Brain microvascular endothelial cell (primary cell): ENCODE results near the gene THRAP3.
"Not testable (repeated sequence)": the region's sequence is repeated elsewhere in the genome, so short reads cannot be mapped to it uniquely, and the experiment has no call there.

Source experiments
- DNase-seq: peaks from one replicate; pipeline ENCODE4 v3.0.0-alpha.2; 2020
- H3K27ac ChIP-seq: fragments of 250-450 bp; sonication (Bioruptor Pico); 2 replicates; pipeline ENCODE4 v1.5.1; 2020; ENCODE audit warnings: mild to moderate bottlenecking, moderate library complexity
- H3K27me3 ChIP-seq: fragments of 250-450 bp; sonication (Bioruptor Pico); replicated peaks from 2 replicates; pipeline ENCODE4 v1.5.1; 2020; ENCODE audit warnings: mild to moderate bottlenecking
- H3K36me3 ChIP-seq: fragments of 250-450 bp; sonication (Bioruptor Pico); replicated peaks from 2 replicates; pipeline ENCODE4 v1.5.1; 2020; ENCODE audit warnings: mild to moderate bottlenecking
- H3K4me3 ChIP-seq: 2 replicates; pipeline ENCODE4 v1.5.1; 2011; ENCODE audit warnings: low read depth, mild to moderate bottlenecking, control low read depth, low read length, moderate library complexity
- in situ Hi-C: cut with HindIII; loops from 2 replicates; pipeline ENCODE4 v1.10.0; 2017; ENCODE audit warnings: low sequenced_read_pairs, low pct_ligation_motif_present
- TF ChIP-seq, protein P1 (sequence below): IDR thresholded peaks from 2 replicates; pipeline ENCODE4 v1.5.1; 2011; ENCODE audit warnings: low read depth, mild to moderate bottlenecking, moderate library complexity, low read length, control low read depth, inconsistent platforms; ENCODE audit errors: missing control alignments

THRAP3 gene

DNA sequence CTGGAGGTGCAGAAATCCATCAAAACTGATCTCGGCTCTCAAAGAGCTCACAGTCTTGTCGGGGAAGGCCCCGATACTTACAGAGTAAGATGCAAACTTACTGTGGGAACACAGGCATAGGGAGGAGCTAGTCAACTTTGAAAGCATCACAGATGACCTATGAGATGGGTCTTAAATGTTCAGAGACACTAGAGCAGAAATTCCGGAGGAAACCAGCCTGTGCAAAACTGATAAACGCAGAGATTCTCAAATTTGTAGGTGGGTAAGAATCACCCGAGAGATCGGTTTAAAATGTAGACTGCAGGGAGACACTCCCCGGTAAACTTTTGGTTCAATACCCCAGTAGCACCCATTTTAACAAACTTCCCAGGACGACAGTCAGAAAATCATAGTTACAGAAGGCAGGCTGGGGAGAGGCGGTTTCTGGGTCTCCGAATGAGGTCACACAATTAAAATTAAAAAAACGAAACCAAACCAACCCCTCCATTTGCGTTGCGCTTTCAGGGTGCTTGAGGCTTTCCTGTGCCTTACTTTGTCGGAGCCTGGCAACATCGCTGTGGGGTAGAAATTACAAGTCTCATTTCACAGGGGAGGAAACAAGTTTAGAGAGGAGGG, 755 bp upstream of the THRAP3 start:
- Histone ChIP-seq H3K27me3 (no peaks in the 10 kb centered on the region), H3K4me3 (peak overlapping the region; percentile 74), H3K27ac (peak overlapping the region; percentile 97), H3K36me3 (peaks cover 8% of the 10 kb centered on the region)
- in situ Hi-C loops, result no loop called here
- peak; percentile 74 for DNase-seq
- TF ChIP-seq, protein P1, sequence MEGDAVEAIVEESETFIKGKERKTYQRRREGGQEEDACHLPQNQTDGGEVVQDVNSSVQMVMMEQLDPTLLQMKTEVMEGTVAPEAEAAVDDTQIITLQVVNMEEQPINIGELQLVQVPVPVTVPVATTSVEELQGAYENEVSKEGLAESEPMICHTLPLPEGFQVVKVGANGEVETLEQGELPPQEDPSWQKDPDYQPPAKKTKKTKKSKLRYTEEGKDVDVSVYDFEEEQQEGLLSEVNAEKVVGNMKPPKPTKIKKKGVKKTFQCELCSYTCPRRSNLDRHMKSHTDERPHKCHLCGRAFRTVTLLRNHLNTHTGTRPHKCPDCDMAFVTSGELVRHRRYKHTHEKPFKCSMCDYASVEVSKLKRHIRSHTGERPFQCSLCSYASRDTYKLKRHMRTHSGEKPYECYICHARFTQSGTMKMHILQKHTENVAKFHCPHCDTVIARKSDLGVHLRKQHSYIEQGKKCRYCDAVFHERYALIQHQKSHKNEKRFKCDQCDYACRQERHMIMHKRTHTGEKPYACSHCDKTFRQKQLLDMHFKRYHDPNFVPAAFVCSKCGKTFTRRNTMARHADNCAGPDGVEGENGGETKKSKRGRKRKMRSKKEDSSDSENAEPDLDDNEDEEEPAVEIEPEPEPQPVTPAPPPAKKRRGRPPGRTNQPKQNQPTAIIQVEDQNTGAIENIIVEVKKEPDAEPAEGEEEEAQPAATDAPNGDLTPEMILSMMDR, result no peak

DNA sequence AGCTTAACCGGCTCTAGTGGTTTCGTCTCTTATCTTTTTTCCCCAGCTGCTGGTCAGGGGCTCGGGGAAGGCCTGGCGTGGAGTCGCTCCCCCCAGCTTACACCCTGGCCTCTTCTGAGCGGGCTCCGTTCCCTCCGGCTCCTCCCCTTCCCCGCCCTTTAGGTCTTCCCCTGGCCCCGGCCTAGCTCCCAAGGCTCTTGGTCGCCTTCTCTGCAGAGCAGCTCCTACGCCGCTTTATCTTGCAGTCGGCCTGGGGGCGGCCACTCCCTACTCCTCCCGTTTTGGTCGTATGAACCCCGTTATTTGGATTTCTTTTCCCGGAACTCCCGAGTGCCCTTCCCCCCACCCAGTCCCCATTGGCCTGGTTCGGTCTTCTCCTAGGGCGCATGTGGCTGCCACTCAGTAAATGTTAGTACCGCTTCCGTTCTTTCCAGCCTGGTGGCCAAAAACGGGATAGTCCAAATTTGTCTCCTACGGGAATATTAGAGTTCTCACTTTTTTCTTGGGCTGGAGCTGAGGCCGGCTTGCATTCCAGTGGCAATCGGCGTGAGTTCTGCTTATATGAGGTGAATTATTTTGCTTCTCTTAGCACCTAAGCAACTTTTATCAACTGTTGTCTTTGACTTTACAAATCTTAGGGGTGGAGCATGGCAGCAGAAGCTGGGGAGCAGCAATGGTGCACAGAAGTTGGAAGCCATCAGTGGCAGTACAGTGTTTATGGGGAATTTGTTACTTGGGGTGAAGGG, 467 bp downstream of the THRAP3 start:
- Histone ChIP-seq H3K27me3 (no peaks in the 10 kb centered on the region), H3K36me3 (peaks cover 14% of the 10 kb centered on the region), H3K4me3 (peak overlapping the region; percentile 98), H3K27ac (peak overlapping the region; percentile 97)
- peak; percentile 88 for DNase-seq
- in situ Hi-C loops, result no loop called here
- TF ChIP-seq, protein P1, result peak; percentile 60

DNA sequence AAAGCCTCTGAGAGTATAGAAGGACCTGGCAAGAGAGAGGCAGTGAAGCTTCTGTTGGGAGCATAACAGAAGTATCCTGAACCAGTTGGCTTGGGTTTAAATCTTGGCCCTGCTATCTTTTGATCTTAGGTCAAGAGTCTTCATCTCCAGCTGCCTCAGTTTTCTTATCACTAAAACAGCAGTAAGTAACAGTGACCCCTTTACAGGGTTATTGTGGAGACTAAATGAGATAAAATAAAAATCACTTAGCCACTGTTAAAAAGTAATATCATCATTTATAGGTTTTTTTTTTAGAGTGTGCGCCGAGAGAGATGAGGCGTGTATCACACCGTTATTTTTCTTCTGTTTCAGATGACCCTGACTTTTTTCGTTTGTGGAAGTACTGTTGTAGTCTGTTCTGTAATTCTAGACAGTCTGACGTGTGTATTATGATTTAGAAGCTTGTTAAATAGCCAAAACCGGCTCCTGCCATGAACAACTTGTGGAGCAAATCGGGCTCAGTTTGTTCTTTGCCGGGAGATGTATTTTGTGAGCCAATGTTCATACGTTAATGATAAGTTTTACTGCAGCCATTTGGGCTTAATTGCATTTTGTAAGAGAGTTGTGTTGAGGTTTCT, 1.1 kb downstream of the THRAP3 start:
- H3K27me3 ChIP-seq, result no peaks in the 10 kb centered on the region
- TF ChIP-seq, protein P1, result no peak
- peaks cover 16% of the 10 kb centered on the region for H3K36me3 ChIP-seq
- H3K27ac ChIP-seq, result peak overlapping the region; percentile 97
- no peak for DNase-seq
- in situ Hi-C loops, result no loop called here
- H3K4me3 ChIP-seq, result peak overlapping the region; percentile 98

DNA sequence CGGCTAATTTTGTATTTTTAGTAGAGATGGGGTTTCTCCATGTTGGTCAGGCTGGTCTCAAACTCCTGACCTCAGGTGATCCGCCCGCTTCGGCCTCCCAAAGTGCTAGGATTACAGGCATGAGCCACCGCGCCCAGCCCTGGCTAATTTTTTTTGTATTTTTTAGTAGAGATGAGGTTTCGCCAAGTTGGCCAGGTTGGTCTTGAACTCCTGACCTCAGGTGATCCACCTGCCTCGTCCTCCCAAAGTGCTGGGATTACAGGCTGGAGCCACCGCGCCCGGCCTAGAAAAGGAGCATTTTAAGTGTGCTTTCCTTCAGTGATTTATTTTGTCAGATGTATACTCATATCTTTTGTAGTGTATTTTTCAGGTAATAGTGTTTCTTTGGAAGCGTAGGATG, 6.0 kb downstream of the THRAP3 start:
- DNase-seq, in situ Hi-C loops, H3K27ac ChIP-seq, H3K4me3 ChIP-seq, H3K27me3 ChIP-seq: not testable (repeated sequence)
- peaks cover 41% of the 10 kb centered on the region for H3K36me3 ChIP-seq

DNA sequence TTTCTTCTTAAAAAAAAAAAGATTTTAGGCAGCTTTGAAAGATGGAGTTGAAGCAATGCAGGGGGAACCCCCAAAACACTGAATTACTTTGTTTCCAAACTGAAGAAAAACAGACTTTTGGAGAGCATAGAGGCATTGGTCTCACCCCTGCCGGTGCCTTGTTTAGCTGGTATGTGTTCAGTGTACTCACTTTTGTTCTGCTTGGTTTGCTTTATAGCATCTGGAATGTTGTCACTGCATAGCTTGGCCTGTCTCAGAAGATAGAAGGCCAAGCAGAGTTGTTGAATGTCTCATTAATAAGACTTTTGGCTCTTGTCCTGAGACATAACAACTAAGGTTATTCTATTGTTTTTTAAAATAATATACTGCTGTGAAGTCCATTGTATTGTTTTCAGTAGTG, 6.9 kb downstream of the THRAP3 start:
- in situ Hi-C loops, result no loop called here
- no peak overlapping the region for H3K27ac ChIP-seq
- TF ChIP-seq, protein P1, result no peak
- peaks cover 41% of the 10 kb centered on the region for H3K36me3 ChIP-seq
- H3K27me3 ChIP-seq, result no peaks in the 10 kb centered on the region
- H3K4me3 ChIP-seq, result no peak overlapping the region
- DNase-seq, result no peak
